ENCODE measurements around the gene RAD51B.

Gene RAD51B

DNA sequence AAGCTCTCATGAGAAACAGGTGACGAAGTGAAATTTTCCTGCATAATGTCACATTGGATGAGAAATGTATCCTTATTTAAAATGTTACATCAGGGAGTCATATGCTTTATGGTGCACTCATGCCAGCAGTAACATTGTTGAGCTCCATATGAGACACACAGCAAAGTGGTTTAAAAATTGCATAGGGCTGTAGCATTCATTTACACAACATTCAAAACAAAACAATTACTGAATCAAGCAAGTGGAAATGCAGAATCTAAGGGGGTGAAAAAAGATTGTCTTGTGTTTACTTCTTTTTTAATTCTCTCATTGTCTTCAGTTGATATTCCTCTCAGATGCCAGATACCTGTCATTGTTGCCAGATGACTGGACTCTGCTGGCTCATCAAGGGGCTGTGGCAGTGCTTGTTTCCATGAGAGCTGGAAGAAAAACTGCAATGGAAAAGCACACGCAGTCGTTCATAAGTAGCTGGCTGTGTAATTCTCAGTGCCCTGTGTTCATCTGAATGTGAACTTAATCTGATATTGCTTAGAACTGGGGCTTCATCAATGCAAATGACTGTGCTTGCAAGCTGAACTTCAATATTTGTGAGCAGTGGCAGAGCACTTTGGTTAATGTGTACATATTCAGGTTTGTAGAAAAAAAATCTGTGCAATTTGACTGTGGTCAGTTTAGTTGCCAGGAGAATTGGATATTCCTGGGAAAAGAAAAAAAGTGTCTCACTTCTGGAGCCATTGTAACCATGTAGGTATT is 305.6 kb downstream of the RAD51B start:
- peak; percentile 79 for DNase-seq

DNA sequence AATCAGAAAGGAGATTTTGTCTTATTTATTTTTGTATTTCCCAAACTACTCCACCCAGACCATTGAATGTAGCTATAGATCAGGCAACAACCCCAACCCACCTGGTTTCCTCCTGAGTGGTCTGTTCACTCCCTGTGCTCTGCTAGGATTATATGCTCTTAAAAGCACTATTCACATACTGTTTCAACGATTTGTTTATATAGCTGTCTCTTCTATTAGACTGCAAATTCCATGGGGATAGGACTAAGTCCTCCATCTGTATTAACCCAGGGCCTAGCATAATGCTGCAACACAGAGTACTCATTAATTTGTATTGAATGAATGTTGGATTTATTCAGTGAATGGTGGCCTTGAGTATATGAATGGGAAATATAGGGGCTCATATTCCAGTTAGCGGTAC is 307.6 kb downstream of the RAD51B start:
- DNase-seq, result no peak

DNA sequence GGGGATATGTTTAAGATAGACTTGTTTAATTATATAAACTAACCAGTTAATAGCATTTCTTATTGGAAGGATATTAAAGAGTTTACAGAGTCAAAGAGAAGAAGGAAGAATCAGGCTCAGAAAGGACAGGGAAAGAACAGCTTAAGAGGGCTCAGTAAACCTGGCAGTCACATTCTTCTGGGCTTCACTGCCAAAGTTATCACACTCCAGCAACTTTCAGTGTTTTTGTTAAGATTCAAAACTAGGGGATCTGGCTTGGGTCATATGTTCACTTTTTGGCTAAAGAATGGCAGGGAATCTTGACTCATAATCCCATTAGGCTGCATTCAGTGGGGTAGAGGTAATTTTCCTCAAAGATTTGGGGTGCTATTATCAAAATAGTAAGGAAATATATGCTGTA is 312.3 kb downstream of the RAD51B start:
- DNase-seq, result no peak

DNA sequence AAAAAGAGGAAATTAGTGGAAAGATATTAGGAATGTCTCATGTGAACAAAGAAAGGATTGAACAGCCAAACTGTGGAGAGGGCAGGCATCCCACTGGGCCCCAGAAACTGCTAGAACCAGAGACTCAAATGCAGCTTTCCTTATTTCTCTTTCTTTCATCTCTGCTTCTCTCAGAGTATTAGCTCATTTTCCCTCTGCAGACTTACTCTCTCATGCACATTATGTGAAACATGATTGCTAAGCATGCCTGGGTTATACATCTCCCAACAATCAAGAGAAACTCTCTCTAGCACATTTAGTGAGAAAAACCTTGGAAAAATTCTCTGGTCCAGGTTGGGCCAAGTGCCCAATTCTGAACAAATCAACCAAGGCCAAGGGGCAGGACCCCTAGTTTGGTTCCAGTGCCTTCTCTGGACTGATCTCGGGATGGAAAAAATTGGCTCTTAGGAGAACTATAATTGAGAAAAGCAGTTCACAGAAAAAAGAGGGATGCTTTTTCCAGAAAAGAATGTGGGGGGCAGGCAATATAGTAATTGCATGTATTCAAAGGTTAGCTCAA is 313.1 kb downstream of the RAD51B start:
- no peak for DNase-seq

DNA sequence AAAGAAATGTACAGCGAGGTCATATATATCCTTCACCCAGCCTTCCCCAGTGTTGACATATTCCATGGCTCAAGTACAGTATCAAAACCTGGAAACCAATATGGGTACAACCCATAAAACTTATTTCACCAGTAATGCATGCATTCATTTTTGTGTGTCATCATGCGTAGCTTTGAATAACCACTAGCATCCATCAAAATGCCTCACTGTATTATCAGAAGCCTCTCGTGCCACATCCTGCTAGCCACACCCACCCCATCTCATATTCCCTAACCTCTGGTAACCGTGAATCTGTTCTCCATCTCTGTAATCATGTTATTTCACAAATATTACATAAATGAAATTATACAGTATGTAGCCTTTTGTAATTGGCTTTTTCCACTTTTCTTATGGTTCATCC is 314.3 kb downstream of the RAD51B start:
- no peak for DNase-seq

DNA sequence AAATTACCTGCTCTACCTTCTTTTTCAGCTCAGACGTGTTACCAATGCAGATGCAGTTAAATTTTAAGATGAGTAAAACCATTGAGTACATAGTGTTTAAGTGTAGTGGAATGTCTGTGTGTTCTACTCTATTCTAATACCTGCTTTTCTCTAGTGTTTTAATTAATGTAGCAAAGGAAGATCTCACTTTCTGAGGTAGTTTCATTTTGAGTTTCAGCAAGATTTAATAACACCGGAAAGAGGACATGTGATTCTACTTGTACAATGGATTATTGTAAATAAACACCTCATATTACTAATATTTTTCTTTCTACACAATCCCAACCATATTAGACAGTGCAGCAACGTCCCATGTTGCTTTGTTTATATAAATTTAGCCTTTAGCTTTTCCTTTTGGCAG is 315.4 kb downstream of the RAD51B start:
- DNase-seq, result no peak

DNA sequence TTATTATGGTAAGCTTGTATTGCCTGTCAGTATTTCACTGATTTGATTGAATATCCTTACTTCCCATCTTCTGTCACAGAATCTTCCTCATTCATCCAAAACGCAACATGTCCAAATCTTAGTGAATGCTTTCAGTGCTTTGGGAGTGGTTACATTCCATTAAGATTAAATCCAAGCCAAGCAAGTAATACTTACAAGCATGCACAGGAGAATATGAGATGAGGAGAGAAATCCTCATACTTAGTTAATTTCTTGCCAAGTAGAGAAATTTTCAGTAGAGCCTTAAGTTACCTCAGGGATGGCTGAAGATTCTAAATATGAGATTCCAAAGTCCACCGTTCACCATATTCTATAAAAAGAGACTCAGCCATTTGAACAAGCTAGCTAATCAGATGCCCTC is 316.0 kb downstream of the RAD51B start:
- DNase-seq, result peak; percentile 69

DNA sequence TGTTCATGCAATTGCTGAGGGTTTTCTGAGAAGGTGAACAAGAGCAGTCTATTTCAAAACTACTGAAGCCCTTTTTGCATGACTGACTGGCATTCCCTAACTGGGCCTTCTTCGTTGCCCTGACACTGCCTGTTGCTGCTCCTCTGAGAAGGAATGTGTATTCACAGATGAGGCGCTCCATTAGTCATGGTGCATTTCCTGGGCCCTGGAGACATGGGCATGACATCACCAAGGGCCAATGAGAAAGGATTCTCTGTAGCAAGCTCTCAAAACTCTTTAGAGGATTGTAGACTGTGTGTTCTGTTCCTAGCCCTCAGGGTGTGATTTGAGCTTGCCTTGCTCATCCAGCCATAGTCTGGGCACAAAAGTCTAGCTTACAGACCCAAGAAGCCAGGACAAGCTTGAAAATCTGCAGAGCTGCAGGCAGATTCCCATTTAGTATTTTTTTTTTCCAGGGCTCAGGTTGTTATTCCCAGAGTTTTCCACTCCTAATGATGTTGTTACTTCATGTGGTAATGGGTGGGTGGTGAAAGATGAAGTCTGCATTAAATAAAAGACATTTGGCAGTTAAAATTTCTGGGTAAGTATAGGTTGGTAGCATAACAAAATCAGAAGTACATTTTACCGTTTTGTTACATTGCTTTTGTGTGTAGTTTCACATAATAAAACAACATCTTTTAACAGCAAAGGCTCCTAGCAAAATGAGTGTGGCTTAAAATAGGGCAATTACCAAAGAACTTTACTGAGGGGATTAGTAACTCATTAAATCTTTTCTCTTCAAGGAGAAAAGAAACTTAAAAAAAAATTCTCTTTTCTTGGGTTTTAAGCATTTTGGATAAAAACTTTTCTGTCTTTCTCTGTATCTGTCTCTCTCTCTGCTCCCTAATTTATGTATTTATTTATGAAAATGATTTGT is 318.4 kb downstream of the RAD51B start:
- DNase-seq, result peak; percentile 96

DNA sequence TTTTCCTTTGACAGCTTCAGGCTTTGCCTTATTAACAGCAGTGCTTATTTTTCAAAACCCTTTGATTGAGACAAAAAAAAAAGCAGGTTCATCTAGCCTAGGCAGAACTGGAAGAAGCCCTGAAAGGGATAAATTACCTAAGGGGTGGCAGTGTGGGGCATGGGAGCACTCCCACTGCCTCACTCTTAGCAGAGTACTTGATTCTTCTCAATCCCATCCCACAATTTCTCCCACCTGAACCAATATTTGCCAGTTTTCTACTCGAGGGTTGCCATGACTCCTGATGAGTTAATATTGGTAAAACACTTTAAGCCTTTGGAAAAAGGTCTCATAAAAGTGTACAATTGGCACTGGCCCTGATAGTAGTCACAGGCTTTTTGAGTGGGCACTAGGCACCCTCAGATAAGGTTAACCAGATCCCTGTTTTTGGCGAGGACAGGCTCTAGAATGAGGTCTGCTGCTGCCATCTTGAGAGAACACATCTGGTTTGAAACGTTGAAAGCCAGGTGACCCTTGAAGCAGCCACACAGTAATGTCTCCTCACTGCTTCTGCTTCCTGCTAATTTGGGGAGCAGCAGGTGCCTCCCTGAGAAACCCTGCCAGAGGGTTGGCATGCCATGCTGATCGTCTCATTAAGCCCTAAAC is 320.0 kb downstream of the RAD51B start:
- DNase-seq, result no peak

DNA sequence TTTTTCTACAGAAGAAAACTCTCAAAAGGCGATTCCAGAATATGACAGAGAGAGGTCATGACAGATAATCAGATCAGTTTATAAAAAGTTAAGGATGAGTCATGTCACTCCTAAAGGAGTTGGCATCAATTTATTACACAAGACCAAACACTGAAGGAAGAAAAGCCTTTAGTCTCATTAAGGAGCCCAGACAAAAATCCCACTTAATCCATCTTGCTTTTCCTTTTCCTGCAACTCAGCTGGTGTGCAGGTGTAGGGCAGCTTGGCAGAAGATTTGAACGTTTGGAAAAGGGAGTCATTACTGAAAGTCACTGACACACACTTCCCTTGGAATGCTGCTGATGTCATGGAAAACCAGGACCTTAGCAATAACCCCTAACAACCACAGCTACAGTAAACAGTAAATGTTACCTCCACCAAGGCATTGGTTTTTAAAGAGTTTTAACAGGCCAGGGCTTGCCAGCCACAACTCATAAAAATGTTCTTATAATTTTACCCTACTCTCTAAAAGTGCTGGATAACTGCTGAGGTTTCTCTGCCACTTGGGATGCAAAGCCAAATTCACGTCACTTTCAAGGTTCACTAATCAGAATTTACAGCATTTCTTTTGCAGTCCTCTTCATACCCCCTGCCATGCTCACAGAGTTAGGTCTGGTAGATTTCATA is 320.6 kb downstream of the RAD51B start:
- peak; percentile 98 for DNase-seq

DNA sequence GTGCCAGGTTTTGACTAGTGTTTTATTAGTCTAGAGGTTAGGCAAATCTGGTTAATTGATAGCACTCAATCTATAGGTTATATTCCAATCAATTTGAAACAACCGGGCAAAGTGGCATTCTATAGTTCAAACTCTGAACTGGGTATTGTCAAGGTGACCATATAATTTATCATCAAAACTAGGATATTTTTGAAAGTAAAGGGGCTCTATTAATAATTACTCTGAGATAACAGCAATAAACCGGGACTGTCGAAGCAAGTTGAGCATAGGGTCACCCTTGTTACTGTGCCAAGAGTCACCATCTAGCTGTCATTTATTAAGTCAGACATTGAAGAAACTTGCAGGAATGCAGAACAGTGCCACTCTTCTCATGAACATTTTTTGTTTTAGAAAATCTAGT is 321.2 kb downstream of the RAD51B start:
- DNase-seq, result no peak

DNA sequence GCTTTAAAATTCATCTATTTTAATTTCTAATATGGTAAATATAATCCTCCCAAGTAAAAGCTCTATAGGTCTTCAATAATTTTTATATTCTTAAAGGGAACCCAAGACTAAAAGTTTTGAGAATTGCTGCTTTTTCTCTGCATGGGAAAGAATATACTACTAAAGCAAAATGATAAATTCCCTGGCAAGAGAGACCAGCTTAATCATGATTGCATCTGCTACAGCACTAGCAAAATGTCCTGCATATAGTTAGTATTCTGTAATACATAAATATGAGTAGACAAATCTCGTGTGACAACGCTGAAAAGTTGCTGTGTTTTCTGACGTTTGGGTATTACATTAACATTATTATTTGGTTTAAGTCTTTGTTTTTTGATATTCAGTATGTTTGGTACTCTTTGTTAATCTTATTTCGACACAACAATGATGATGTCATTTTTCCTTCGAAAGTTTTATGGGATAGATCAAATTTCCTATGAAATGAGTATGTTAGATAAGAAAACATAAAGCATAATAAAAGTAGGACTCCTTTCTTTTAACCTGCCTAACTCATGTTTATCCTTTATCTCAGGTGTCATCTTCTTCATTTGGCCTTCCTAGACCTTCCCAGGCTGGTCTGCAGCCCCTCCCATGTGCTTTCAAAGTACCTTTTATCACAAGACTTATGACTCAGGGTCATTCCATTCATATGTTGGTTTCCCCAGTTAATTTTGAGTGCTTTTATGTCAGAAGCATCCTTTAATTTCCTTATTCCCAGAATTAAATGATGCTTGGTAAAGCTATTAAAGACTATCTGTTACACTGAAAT is 321.9 kb downstream of the RAD51B start:
- DNase-seq, result peak; percentile 47

DNA sequence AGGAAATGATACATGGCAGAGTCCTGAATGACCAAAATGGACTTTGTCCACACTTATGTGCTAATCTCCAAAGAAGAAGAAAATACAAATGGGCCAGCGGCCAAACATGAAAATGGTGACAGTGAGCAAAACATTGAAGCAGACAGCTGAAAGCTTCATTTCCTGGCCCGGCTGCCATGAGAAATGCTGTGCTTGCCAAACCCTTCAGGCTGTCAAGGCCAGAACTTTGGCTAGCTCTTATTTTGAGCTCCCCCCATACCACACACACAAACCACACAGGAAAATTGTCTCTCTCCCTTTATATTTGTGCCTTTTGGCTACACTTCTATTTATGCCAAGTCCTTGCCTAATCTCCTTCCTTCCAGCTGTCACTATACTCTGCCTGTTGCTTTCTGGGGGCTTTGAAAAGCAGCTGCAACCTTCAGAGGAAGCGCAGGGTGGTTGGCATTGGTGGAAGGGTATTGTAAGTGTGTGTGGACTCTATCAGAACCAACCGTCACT is 323.8 kb downstream of the RAD51B start:
- DNase-seq, result peak; percentile 84

DNA sequence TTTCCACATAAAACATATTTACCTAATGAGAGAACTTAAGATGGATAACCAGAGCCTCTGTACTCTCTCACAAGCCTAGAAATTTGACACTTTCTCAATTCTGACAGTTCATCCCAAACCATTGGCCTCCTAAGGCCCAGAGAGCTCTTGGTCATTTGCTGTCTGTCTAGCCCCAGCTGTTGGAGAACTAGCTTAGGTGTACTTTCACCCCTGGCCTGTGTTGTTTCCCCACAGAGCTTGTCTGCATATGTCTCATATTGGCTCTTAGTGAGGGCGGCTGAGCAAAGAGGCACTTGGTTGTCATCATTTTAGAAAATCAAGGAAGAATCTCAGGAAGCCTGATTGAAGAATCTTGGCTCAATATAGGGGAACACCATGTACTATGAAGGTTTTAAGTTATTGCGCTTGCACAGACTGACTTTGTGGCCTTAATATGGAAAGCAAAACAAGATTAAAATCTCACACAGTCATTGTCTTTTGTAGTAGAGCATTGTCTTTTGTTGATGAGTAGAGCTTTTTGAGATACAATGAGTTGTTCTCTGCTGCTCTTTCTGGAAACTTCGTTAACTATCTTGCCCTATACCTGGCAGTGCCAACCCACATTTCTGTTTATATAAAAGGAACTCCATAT is 324.6 kb downstream of the RAD51B start:
- no peak for DNase-seq

DNA sequence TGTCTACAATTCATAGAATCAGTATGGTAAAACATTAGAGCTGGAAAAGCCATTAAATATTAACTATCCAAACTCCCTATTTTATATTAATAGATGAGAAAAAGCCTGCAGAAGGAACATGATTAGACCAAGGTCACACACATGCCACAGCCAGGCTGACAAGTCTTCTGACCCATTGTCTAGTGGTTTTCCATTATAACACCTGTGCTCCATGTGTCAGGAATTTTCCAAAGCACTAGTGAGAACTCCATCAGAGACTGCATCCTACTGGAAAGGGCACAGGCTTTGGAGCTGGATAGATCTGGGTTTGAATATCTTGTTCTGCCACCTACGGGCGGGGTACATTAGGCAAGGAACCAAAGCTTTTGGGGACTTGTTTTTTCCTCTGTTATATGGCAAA is 325.5 kb downstream of the RAD51B start:
- DNase-seq, result no peak

DNA sequence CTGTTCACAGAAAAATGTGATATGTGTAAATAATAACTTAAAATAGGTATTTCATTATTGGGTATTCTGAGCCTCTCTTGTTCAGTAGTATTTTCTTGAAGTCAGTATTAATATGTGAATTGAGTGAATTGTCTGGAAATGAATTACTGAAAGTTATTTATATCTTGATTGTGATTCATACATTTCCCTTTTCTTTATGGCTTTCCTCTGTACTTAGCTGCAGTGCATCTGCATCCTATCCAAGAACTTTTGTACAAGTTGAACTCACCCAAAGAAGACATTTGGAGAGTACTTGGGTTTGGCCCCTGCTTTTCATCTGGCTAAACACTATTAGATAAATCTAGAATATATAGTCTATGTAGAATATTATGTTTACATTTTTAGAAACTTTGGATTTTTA is 326.0 kb downstream of the RAD51B start:
- DNase-seq, result peak; percentile 69

DNA sequence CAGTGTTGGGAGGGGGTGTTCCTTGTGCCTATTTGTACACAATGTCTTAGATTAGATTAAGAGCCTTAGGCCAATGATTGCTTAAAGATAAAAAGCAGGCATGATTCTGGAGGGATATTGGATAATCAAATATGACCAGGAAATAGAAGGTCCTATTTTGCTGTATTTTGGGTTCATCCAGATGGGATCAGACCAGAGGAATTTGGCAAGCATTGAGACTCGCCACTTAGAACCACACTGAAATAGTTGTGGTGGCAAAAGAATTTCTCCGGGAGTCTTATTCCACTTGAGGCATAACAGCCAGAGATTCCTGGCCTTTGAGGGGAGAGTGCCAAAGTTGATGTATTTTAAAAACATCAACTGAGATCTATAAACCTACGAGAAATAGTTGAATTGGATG is 327.2 kb downstream of the RAD51B start:
- peak; percentile 99 for DNase-seq

DNA sequence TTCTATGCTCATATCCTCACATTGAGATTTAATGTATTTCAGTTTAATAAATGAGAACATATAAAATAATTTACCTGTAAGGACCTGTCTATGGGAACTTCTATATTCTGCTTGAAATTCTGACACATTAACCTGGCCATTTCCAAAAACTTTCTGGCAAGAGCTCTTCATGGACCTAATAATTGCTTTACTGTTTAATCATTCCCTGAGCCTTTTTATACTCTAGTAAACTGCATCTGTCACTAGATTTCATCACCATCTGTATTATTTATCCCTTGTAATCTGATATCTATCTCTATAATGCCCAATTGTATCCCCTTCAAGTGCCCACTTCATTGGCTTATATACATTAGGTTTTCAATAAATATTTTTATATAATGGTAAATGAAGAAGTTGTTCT is 327.7 kb downstream of the RAD51B start:
- DNase-seq, result peak; percentile 40

DNA sequence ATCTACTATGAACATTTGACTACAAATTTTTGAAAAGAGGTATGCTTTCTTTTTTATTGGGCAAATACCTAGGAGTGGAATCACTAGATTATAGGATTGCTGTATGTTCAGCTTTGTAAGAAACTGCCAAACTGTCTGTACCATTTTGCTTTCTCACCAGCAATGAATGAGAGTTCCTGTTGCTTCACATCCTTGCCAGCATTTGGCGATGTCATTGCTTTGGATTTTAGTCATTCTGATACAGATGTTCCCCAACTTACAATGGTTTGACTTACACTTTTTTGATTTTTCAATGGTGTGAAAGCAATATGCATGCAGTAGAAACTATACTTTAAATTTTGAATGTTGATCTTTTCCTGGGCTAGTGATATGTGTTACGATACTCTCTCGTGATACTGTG is 328.7 kb downstream of the RAD51B start:
- peak; percentile 64 for DNase-seq

DNA sequence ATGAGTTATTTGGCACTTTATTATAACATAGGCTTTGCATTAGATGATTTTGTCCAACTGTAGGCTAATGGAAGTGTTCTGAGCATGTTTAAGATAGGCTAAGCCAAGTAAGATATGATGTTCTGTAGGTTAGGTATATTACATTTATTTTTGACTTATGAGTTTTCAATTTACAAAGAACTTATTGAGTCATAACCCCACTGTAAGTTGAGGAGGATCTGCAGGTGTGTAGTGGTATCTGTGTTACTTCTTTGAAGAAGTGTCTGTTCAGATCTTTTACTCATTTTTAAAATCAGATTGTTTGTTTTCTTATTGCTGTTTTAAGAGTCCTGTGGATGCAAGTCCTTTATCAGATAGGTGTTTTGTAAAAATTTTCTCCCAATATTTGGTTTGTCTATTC is 329.2 kb downstream of the RAD51B start:
- no peak for DNase-seq

DNA sequence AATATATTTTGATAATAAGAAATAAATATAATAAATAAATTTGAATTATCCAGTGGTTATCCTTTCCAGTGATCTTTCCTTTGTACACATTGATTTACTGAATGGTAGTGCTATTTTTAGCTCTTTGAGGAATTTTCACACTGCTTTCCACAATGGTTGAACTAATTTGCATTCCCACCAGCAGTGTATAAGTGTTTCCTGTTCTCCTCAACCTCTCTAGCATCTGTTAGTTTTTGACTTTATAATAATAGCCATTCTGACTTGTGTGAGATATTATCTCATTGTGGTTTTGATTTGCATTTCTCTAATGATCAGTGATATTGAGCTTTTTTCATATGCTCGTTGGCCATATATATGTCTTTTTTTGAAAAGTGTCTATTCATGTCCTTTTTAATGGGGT is 333.7 kb downstream of the RAD51B start:
- no peak for DNase-seq
